GM06990 (cell line): ENCODE measurements around the gene NLRC5.

Experiments
- DNase-seq: peaks from one replicate; pipeline ENCODE4 v3.0.0-alpha.2; 2011; ENCODE audit not compliant: insufficient read length; ENCODE audit errors: extremely low read depth
- H3K27me3 ChIP-seq: replicated peaks from 2 replicates; pipeline ENCODE4 v1.6.0; 2011; ENCODE audit warnings: low read length; ENCODE audit not compliant: control insufficient read depth, insufficient read depth
- H3K36me3 ChIP-seq: 2 replicates; pipeline ENCODE4 v1.5.1; 2011; ENCODE audit warnings: low read length; ENCODE audit not compliant: control insufficient read depth, insufficient read depth
- H3K4me3 ChIP-seq: replicated peaks from 2 replicates; pipeline ENCODE4 v1.5.1; 2011; ENCODE audit warnings: low read depth, mild to moderate bottlenecking, control low read depth, low read length
- TF ChIP-seq, protein P1 (sequence below): IDR thresholded peaks from 2 replicates; pipeline ENCODE4 v1.5.1; 2011; ENCODE audit warnings: low read length, control low read depth, mild to moderate bottlenecking, inconsistent platforms; ENCODE audit not compliant: insufficient read depth, poor library complexity, severe bottlenecking

Gene NLRC5

DNA sequence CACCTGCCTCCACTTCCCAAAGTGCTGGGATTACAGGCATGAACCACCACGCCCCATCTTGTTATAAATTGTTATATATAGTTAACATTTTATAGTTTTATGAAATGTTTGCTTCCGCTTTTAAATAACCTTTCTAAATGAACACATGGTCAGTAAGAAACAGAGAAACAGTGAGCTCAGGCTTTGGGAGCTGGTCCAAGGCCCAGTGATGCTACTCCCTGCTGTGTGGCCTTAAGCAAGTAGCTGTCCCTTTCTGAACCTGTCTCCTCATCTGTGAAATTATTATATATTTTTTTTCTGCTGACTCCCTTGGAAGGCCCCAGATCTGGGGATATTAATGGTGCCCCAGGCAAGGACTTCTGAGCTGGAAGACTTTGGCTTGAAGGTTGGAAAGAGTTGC is 122.1 kb downstream of the NLRC5 start:
- Histone ChIP-seq H3K4me3 (no peak overlapping the region), H3K27me3 (no peaks in the 10 kb centered on the region), H3K36me3 (no peaks in the 10 kb centered on the region)
- DNase-seq, result no peak
- TF ChIP-seq, protein P1, sequence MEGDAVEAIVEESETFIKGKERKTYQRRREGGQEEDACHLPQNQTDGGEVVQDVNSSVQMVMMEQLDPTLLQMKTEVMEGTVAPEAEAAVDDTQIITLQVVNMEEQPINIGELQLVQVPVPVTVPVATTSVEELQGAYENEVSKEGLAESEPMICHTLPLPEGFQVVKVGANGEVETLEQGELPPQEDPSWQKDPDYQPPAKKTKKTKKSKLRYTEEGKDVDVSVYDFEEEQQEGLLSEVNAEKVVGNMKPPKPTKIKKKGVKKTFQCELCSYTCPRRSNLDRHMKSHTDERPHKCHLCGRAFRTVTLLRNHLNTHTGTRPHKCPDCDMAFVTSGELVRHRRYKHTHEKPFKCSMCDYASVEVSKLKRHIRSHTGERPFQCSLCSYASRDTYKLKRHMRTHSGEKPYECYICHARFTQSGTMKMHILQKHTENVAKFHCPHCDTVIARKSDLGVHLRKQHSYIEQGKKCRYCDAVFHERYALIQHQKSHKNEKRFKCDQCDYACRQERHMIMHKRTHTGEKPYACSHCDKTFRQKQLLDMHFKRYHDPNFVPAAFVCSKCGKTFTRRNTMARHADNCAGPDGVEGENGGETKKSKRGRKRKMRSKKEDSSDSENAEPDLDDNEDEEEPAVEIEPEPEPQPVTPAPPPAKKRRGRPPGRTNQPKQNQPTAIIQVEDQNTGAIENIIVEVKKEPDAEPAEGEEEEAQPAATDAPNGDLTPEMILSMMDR, result no peak

- Histone ChIP-seq H3K4me3 (no peak overlapping the region), H3K36me3 (no peaks in the 10 kb centered on the region), H3K27me3 (no peaks in the 10 kb centered on the region)
- no peak for DNase-seq
- TF ChIP-seq, protein P1, result no peak
These were observed 123.2 kb downstream of the NLRC5 start for GRCh38 chr16:57112403-57113041.

- H3K27me3 ChIP-seq, result no peaks in the 10 kb centered on the region
- H3K36me3 ChIP-seq, result no peaks in the 10 kb centered on the region
- no peak overlapping the region for H3K4me3 ChIP-seq
- TF ChIP-seq, protein P1, result no peak
- no peak for DNase-seq
These were observed 123.7 kb downstream of the NLRC5 start for GRCh38 chr16:57113042-57113453.

DNA sequence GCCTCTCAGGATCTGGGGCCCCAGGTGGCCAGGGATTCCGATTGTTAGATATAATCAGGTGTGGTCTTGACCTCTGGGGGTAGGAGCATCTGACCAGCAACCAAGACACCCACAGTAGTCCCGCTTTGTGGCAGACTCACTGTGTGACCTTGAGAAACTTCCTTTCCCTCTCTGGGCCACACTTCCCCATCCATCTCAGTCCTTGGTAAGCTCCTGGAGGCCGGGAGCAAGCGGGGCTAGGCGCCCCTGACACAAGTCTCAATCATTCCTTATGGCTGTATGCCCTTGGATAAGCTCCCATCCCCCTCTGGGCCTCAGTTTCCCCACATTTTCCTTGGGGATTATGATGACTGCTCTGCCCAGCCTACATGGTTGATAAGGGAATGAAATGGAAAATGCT is 124.3 kb downstream of the NLRC5 start:
- TF ChIP-seq, protein P1, result no peak
- Histone ChIP-seq H3K4me3 (no peak overlapping the region), H3K27me3 (no peaks in the 10 kb centered on the region), H3K36me3 (no peaks in the 10 kb centered on the region)
- DNase-seq, result no peak

GRCh38 chr16:57115168-57115513 is 125.8 kb downstream of the NLRC5 start:
- TF ChIP-seq, protein P1, result no peak
- DNase-seq, result no peak
- no peaks in the 10 kb centered on the region for H3K27me3 ChIP-seq
- no peak overlapping the region for H3K4me3 ChIP-seq
- H3K36me3 ChIP-seq, result no peaks in the 10 kb centered on the region
